Endodermal cell (in vitro differentiated cells): Measurements from ENCODE around the gene MANBA. TPM values are rescaled to one million over a fixed set of nuclear protein-coding genes. Genes with fewer than 3 reads are reported as not detected.

Experiments
- DNase-seq: peaks from one replicate; pipeline ENCODE4 v3.0.0-alpha.2; 2017
- H3K27ac ChIP-seq: 2 replicates; pipeline ENCODE4 v1.5.1; 2013; ENCODE audit warnings: mild to moderate bottlenecking, low read depth, low read length, moderate library complexity
- H3K27me3 ChIP-seq: 2 replicates; pipeline ENCODE4 v1.6.1; 2013; ENCODE audit warnings: mild to moderate bottlenecking, low read length, moderate library complexity; ENCODE audit not compliant: insufficient read depth, control insufficient read depth, poor library complexity, severe bottlenecking
- H3K36me3 ChIP-seq: 2 replicates; pipeline ENCODE4 v1.7.0; 2013; ENCODE audit warnings: mild to moderate bottlenecking, low read length, moderate library complexity; ENCODE audit not compliant: control insufficient read depth, insufficient read depth
- H3K4me1 ChIP-seq: one replicate; pipeline ENCODE4 v1.7.0; 2013; ENCODE audit warnings: low read length; ENCODE audit not compliant: control insufficient read depth, insufficient read depth
- H3K4me3 ChIP-seq: 2 replicates; pipeline ENCODE4 v1.5.1; 2013; ENCODE audit warnings: mild to moderate bottlenecking, low read length, moderate library complexity
- H3K9ac ChIP-seq: 2 replicates; pipeline ENCODE4 v1.6.1; 2013; ENCODE audit warnings: mild to moderate bottlenecking, low read length, moderate library complexity; ENCODE audit not compliant: poor library complexity, severe bottlenecking; ENCODE audit errors: extremely low read depth
- H3K9me3 ChIP-seq: 2 replicates; pipeline ENCODE4 v1.6.1; 2013; ENCODE audit warnings: mild to moderate bottlenecking, low read length, moderate library complexity; ENCODE audit not compliant: control insufficient read depth
- H3K27ac Mint-ChIP-seq: 2 replicates; pipeline ENCODE4 v1.8.0; 2020; ENCODE audit warnings: mixed read lengths
- H3K27me3 Mint-ChIP-seq: 2 replicates; pipeline ENCODE4 v1.8.0; 2021; ENCODE audit warnings: mild to moderate bottlenecking, mixed read lengths; ENCODE audit not compliant: insufficient read depth
- H3K36me3 Mint-ChIP-seq: 2 replicates; pipeline ENCODE4 v1.8.0; 2020; ENCODE audit warnings: low read depth, mixed read lengths
- H3K4me1 Mint-ChIP-seq: 2 replicates; pipeline ENCODE4 v1.8.0; 2020; ENCODE audit warnings: mixed read lengths
- H3K4me3 Mint-ChIP-seq: 2 replicates; pipeline ENCODE4 v1.8.0; 2020; ENCODE audit warnings: mild to moderate bottlenecking, moderate library complexity, mixed read lengths
- H3K9me3 Mint-ChIP-seq: 2 replicates; pipeline ENCODE4 v1.8.0; 2020; ENCODE audit warnings: mild to moderate bottlenecking, mixed read lengths
- WGBS, 2 experiments: methylation state at CpG; one replicate each; pipeline versions ENCODE4 v1.1.5 to v1.1.7; 2013; ENCODE audit warnings: missing lambda C conversion rate in 2 of 2, mixed read lengths in 1 of 2; ENCODE audit not compliant: insufficient coverage in 1 of 2, insufficient read length in 1 of 2; 5-methylcytosine and 5-hydroxymethylcytosine counted together
- total RNA-seq, 2 donors: library from RNA; stranded (reverse); fragmentation: NEBNext Ultra II Directional in 1 of 2; extraction: Animal tissue kit (Norgen Biotek cat#: 25700) in 1 of 2; gene quantifications; 2 replicates in 1 of 2; 3 replicates in 1 of 2; pipeline ENCODE4 v1.2.1, GENCODE V29; 2021
- TF ChIP-seq, protein P1 (sequence below): fragments of 200-600 bp; sonication (generic); conservative IDR thresholded peaks from 2 replicates; pipeline ENCODE4 v1.5.0; 2021; ENCODE audit warnings: antibody characterized with exemption, mild to moderate bottlenecking

MANBA gene
- total RNA-seq, 2 donors from 2014 or later: 30.4 to 32.0 TPM

DNA sequence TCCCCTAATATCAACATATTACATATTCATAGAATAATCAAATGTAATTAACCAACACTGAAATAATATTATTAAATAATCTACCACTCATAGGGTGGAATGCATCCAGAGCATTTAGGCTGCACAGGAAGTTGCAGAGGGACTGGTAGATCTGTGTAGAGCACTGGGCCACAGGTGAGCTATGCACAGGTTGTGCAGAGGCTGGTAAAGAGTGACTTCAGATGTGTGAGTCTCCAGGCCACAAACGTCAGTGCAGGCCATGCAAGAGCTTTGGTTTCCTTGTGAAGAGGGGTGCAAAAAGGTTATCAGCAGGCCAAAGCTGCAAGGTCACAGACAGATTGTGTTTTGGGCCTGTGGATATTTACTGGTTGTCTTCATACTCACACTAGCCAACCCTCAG is 25.5 kb upstream of the MANBA start:
- Histone ChIP-seq H3K4me1 (peaks cover 8% of the 10 kb centered on the region), H3K9me3 (no peaks in the 10 kb centered on the region), H3K36me3 (peaks cover 2% of the 10 kb centered on the region), H3K27me3 (no peaks in the 10 kb centered on the region), H3K4me3 (no peak overlapping the region), H3K27ac (no peak overlapping the region), H3K9ac (no peak overlapping the region)
- Mint-ChIP-seq H3K4me3 (no peak overlapping the region), H3K27ac (no peak overlapping the region), H3K36me3 (peaks cover 2% of the 10 kb centered on the region), H3K4me1 (peaks cover 8% of the 10 kb centered on the region), H3K9me3 (no peaks in the 10 kb centered on the region), H3K27me3 (no peaks in the 10 kb centered on the region)
- 91 to 100% methylated on average over 1 of the region's 1 CpG for WGBS, 2 experiments
- no peak for DNase-seq
- TF ChIP-seq, protein P1, sequence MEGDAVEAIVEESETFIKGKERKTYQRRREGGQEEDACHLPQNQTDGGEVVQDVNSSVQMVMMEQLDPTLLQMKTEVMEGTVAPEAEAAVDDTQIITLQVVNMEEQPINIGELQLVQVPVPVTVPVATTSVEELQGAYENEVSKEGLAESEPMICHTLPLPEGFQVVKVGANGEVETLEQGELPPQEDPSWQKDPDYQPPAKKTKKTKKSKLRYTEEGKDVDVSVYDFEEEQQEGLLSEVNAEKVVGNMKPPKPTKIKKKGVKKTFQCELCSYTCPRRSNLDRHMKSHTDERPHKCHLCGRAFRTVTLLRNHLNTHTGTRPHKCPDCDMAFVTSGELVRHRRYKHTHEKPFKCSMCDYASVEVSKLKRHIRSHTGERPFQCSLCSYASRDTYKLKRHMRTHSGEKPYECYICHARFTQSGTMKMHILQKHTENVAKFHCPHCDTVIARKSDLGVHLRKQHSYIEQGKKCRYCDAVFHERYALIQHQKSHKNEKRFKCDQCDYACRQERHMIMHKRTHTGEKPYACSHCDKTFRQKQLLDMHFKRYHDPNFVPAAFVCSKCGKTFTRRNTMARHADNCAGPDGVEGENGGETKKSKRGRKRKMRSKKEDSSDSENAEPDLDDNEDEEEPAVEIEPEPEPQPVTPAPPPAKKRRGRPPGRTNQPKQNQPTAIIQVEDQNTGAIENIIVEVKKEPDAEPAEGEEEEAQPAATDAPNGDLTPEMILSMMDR: no peak

DNA sequence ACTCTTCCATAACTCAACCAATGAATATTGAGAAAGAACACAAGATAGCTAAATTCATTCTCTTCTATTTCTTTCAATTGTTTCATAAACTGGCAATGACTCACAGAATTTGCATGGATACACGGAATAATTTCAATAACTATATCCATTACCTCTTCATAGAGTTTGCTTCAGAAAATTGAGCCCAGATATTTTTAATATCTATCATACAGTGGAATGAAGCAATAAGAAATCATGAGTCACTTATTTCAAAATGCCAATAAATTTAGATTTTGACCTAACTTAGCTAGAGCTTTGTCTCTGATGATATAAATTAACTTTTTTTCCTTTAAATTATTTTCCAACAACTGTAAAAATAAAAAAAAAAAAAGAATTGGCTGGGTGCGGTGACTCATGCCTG is 22.2 kb upstream of the MANBA start:
- TF ChIP-seq, protein P1: no peak
- Mint-ChIP-seq H3K4me3 (no peak overlapping the region), H3K27ac (no peak overlapping the region)

DNA sequence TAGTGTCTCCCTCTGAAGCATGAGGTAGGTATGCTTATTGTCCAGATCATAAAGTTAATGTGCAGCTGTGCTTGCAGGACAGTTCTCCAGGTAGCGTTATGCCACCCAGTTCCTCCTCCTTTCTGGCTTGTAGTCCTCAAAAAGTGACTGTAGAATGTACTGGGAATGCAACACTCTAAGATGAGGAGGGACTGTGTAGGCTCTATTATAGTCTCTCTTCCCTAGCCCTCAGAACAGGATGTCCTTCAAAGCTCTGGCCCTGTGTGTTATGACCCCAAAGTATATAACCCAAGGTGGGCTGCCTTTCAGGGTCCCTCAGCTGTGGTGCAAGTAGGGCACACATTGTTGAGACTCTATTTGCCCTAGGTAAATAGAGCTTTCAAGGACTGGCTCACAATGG is 20.8 kb upstream of the MANBA start:
- Mint-ChIP-seq H3K4me1 (peaks cover 10% of the 10 kb centered on the region), H3K36me3 (no peaks in the 10 kb centered on the region), H3K4me3 (no peak overlapping the region), H3K9me3 (no peaks in the 10 kb centered on the region), H3K27me3 (peaks cover 4% of the 10 kb centered on the region), H3K27ac (no peak overlapping the region)
- H3K27me3 ChIP-seq: no peaks in the 10 kb centered on the region
- no peak for DNase-seq
- no peak overlapping the region for H3K27ac ChIP-seq
- H3K9ac ChIP-seq: no peak overlapping the region
- 85 to 100% methylated on average over 1 of the region's 1 CpG for WGBS, 2 experiments
- H3K4me1 ChIP-seq: peaks cover 8% of the 10 kb centered on the region
- H3K4me3 ChIP-seq: no peak overlapping the region
- no peaks in the 10 kb centered on the region for H3K36me3 ChIP-seq
- H3K9me3 ChIP-seq: no peaks in the 10 kb centered on the region
- TF ChIP-seq, protein P1: no peak

More for the DNA sequence above, 22.2 kb upstream of the MANBA start:
- Histone ChIP-seq H3K4me3 (no peak overlapping the region), H3K36me3 (no peaks in the 10 kb centered on the region), H3K27ac (no peak overlapping the region), H3K9me3 (no peaks in the 10 kb centered on the region), H3K9ac (no peak overlapping the region), H3K27me3 (no peaks in the 10 kb centered on the region), H3K4me1 (peaks cover 8% of the 10 kb centered on the region)
- no peak for DNase-seq
- Mint-ChIP-seq H3K36me3 (no peaks in the 10 kb centered on the region), H3K9me3 (no peaks in the 10 kb centered on the region), H3K27me3 (peaks cover 2% of the 10 kb centered on the region), H3K4me1 (peaks cover 10% of the 10 kb centered on the region)
- 86% methylated on average over 2 of the region's 2 CpGs; no CpG with 5 or more reads in 1 of the 2 experiments for WGBS, 2 experiments
